SU-DHL-6 (cell line): ENCODE data around the gene SLC25A38.

ENCODE experiments used
- H2AFZ ChIP-seq: fragments of 200-600 bp; sonication (generic); 2 replicates; pipeline ENCODE4 v1.6.1; 2014; ENCODE audit warnings: low read depth, mild to moderate bottlenecking, moderate library complexity, mixed read lengths, antibody characterized with exemption, low read length; ENCODE audit not compliant: severe bottlenecking
- H3F3A ChIP-seq: fragments of 200-600 bp; shearing (Covaris generic); 2 replicates; pipeline ENCODE4 v1.6.0; 2016; ENCODE audit warnings: antibody characterized with exemption, mild to moderate bottlenecking; ENCODE audit not compliant: insufficient read depth
- H3K27ac ChIP-seq: fragments of 200-600 bp; sonication (generic); 2 replicates; pipeline ENCODE4 v1.5.1; 2016; ENCODE audit warnings: low read depth, mild to moderate bottlenecking, low read length, moderate library complexity, mixed read lengths
- H3K27me3 ChIP-seq: fragments of 200-600 bp; sonication (generic), shearing (Covaris generic); 2 replicates; pipeline ENCODE4 v1.6.0; 2014; ENCODE audit warnings: mild to moderate bottlenecking, low read length
- H3K36me3 ChIP-seq: fragments of 200-600 bp; sonication (generic); 2 replicates; pipeline ENCODE4 v1.6.1; 2014; ENCODE audit warnings: mild to moderate bottlenecking, low read length, mixed read lengths
- H3K4me2 ChIP-seq: fragments of 300-600, 200-600 bp; shearing (Covaris generic), sonication (generic); 2 replicates; pipeline ENCODE4 v1.6.0; 2014; ENCODE audit warnings: low read length, low read depth, mild to moderate bottlenecking; ENCODE audit not compliant: poor library complexity, severe bottlenecking
- H3K4me3 ChIP-seq: fragments of 200-600 bp; sonication (generic); 2 replicates; pipeline ENCODE4 v1.5.1; 2014; ENCODE audit warnings: antibody characterized with exemption, low read length, mild to moderate bottlenecking, mixed read lengths; ENCODE audit not compliant: insufficient read depth, poor library complexity, severe bottlenecking
- H3K79me2 ChIP-seq: fragments of 200-600 bp; sonication (generic); 2 replicates; pipeline ENCODE4 v1.6.1; 2014; ENCODE audit warnings: mild to moderate bottlenecking, low read length, moderate library complexity; ENCODE audit not compliant: insufficient read depth
- H3K9ac ChIP-seq: fragments of 200-600 bp; sonication (generic); 2 replicates; pipeline ENCODE4 v1.7.0; 2014; ENCODE audit warnings: mild to moderate bottlenecking, low read length
- H3K9me2 ChIP-seq: fragments of 200-600 bp; sonication (generic); replicated peaks from 2 replicates; pipeline ENCODE4 v1.6.1; 2014; ENCODE audit warnings: low read length; ENCODE audit not compliant: insufficient read depth
- H3K9me3 ChIP-seq: fragments of 200-600 bp; sonication (generic); 2 replicates; pipeline ENCODE4 v1.6.1; 2014; ENCODE audit warnings: low read length, mixed read lengths; ENCODE audit not compliant: insufficient read depth
- H4K20me1 ChIP-seq: fragments of 200-600 bp; sonication (generic); 2 replicates; pipeline ENCODE4 v1.6.1; 2014; ENCODE audit warnings: low read depth, mild to moderate bottlenecking, antibody characterized with exemption, low read length, moderate library complexity, mixed read lengths
- EZH2phosphoT487 ChIP-seq: fragments of 200-600 bp; sonication (generic), shearing (Covaris generic); conservative IDR thresholded peaks from 2 replicates; pipeline ENCODE4 v1.6.1; 2018; ENCODE audit warnings: mild to moderate bottlenecking, antibody characterized with exemption, low read length, moderate library complexity, mixed read lengths
- TF ChIP-seq, protein P1 (sequence below): fragments of 200-600 bp; sonication (generic); IDR thresholded peaks from one replicate; pipeline ENCODE4 v1.5.1; 2017; ENCODE audit warnings: antibody characterized with exemption, mild to moderate bottlenecking, low read length, moderate library complexity; ENCODE audit not compliant: insufficient read depth, poor library complexity, severe bottlenecking

The SLC25A38 gene

DNA sequence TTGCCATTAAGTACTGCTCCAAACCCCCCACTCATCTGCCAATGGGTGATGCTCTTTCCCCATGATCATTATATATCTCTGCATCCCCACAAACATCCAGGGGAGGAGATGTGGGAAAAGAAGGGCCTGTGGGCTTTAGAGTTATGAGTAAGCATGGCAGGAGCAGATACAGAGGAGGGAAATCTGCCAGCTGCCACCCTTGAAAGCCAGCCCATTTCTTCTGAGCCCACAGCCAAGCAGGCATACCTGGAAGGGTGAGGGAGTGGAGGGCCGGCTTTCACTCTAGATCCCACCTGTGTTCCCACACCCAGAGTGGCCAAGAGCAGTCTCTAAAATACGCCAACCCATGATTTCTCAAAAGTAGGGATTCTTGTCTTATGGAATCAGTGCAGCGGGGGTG, 1.7 kb upstream of the SLC25A38 start:
- H4K20me1 ChIP-seq: peaks cover 13% of the 10 kb centered on the region
- H3K79me2 ChIP-seq: peaks cover 31% of the 10 kb centered on the region
- no peak overlapping the region for H2AFZ ChIP-seq
- no peaks in the 10 kb centered on the region for H3F3A ChIP-seq
- H3K27ac ChIP-seq: no peak overlapping the region
- H3K4me3 ChIP-seq: no peak overlapping the region
- H3K9me3 ChIP-seq: no peaks in the 10 kb centered on the region
- TF ChIP-seq, protein P1, sequence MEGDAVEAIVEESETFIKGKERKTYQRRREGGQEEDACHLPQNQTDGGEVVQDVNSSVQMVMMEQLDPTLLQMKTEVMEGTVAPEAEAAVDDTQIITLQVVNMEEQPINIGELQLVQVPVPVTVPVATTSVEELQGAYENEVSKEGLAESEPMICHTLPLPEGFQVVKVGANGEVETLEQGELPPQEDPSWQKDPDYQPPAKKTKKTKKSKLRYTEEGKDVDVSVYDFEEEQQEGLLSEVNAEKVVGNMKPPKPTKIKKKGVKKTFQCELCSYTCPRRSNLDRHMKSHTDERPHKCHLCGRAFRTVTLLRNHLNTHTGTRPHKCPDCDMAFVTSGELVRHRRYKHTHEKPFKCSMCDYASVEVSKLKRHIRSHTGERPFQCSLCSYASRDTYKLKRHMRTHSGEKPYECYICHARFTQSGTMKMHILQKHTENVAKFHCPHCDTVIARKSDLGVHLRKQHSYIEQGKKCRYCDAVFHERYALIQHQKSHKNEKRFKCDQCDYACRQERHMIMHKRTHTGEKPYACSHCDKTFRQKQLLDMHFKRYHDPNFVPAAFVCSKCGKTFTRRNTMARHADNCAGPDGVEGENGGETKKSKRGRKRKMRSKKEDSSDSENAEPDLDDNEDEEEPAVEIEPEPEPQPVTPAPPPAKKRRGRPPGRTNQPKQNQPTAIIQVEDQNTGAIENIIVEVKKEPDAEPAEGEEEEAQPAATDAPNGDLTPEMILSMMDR: no peak
- TF ChIP-seq EZH2phosphoT487: no peak
- H3K4me2 ChIP-seq: no peak overlapping the region
- no peaks in the 10 kb centered on the region for H3K9me2 ChIP-seq
- H3K36me3 ChIP-seq: no peaks in the 10 kb centered on the region
- no peak overlapping the region for H3K9ac ChIP-seq
- H3K27me3 ChIP-seq: no peaks in the 10 kb centered on the region

DNA sequence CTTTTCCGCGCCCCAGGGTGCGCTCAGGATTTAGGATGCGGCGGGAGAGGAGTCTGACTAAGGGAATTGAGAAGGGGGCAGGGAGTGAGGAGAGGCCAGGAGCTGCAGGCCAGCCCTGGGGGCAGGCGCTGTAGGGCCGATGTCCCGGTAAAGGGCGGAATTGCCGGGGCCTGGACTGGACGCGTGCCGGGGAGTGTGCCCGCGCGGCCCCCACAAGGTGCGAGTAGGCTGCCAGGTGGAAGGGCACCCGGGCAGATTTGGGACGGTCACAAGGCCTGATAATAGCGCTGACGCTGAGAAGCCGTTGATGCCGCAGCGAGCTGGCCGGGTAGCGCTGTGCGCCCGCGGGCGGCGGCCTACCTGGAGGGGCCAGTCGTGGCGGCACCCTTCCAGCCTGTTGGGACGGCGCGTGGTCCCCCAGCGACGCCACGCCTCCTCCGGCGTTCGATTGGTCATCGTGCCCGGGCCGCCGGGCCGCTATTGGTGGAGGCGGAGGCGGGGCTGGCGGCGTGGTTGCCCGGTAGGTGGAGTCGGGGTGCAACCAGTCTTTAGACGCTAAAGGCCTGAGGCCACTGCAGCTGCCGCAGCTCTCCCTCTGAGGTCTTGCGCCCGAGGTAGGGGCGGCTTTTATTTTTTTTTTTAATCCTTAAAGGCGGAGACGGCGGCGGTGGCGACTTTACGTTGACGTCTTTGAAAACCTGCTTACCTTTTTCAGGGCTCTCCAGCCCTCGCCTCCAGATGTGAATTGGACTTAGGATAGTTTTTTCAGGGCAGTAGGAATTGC, 903 bp downstream of the SLC25A38 start:
- H3K4me2 ChIP-seq: peak overlapping the region; percentile 98
- peak overlapping the region; percentile 92 for H3K9ac ChIP-seq
- H3K9me3 ChIP-seq: no peaks in the 10 kb centered on the region
- no peaks in the 10 kb centered on the region for H3K9me2 ChIP-seq
- TF ChIP-seq, protein P1: no peak
- no peak for TF ChIP-seq EZH2phosphoT487
- H3K36me3 ChIP-seq: no peaks in the 10 kb centered on the region
- H3F3A ChIP-seq: no peaks in the 10 kb centered on the region
- peak overlapping the region; percentile 88 for H2AFZ ChIP-seq
- peaks cover 57% of the 10 kb centered on the region for H3K79me2 ChIP-seq
- peak overlapping the region; percentile 79 for H3K4me3 ChIP-seq
- peaks cover 16% of the 10 kb centered on the region for H4K20me1 ChIP-seq
- no peaks in the 10 kb centered on the region for H3K27me3 ChIP-seq
- H3K27ac ChIP-seq: peak overlapping the region; percentile 80

DNA sequence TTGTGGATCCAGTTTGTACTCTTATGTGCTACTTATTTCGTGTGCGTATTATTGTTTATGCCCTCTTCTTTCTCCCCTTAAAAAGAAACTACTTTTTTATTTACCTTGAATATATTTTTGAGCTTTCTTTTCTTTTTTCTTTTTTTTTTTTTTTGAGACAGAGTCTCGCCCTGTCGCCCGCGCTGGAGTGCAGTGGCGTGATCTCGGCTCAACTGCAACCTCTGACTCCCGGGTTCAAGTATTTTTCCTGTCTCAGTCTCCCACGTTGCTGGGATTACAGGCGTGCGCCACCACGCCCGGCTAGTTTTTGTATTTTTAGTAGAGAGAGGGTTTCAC, 1.5 kb downstream of the SLC25A38 start:
- H3K79me2 ChIP-seq: peaks cover 63% of the 10 kb centered on the region
- peak overlapping the region; percentile 92 for H3K9ac ChIP-seq

More for the DNA sequence above, 1.5 kb downstream of the SLC25A38 start:
- H4K20me1 ChIP-seq: peaks cover 16% of the 10 kb centered on the region
- no peaks in the 10 kb centered on the region for H3K27me3 ChIP-seq
- H3F3A ChIP-seq: no peaks in the 10 kb centered on the region
- no peaks in the 10 kb centered on the region for H3K9me3 ChIP-seq
- no peak overlapping the region for H3K27ac ChIP-seq
- no peak overlapping the region for H2AFZ ChIP-seq
- TF ChIP-seq EZH2phosphoT487: no peak
- TF ChIP-seq, protein P1: no peak
- H3K4me3 ChIP-seq: peak overlapping the region; percentile 79
- no peaks in the 10 kb centered on the region for H3K9me2 ChIP-seq
- H3K36me3 ChIP-seq: no peaks in the 10 kb centered on the region; the same call in 1 of the 2 replicates
- peak overlapping the region; percentile 98 for H3K4me2 ChIP-seq
